ENCODE results near the gene ATP6V1B1.

The ATP6V1B1 gene

GRCh38 chr2:70947556-70948184 is 12.0 kb downstream of the ATP6V1B1 start:
- DNase-seq: no peak

GRCh38 chr2:70948337-70949003 is 12.8 kb downstream of the ATP6V1B1 start:
- DNase-seq: peak; percentile 24

- DNase-seq: no peak
Measured at GRCh38 chr2:70949086-70949485, 13.4 kb downstream of the ATP6V1B1 start.

- DNase-seq: no peak
Measured at GRCh38 chr2:70954886-70955285, 19.2 kb downstream of the ATP6V1B1 start.

- no peak for DNase-seq
Measured at GRCh38 chr2:70956141-70956540, 20.4 kb downstream of the ATP6V1B1 start.

GRCh38 chr2:70957798-70958197 is 22.1 kb downstream of the ATP6V1B1 start:
- no peak for DNase-seq

- DNase-seq: no peak
Measured at GRCh38 chr2:70958759-70959158, 23.1 kb downstream of the ATP6V1B1 start.

- no peak for DNase-seq
Measured at GRCh38 chr2:70959271-70959761, 23.6 kb downstream of the ATP6V1B1 start.

GRCh38 chr2:70959851-70960832 is 24.4 kb downstream of the ATP6V1B1 start:
- no peak for DNase-seq

- DNase-seq: no peak
Measured at GRCh38 chr2:70960833-70961647, 25.3 kb downstream of the ATP6V1B1 start.

- no peak for DNase-seq
Measured at GRCh38 chr2:70961648-70961994, 25.9 kb downstream of the ATP6V1B1 start.

GRCh38 chr2:70962211-70962884 is 26.6 kb downstream of the ATP6V1B1 start:
- no peak for DNase-seq

GRCh38 chr2:70962885-70963878 is 27.5 kb downstream of the ATP6V1B1 start:
- no peak for DNase-seq

- no peak for DNase-seq
Measured at GRCh38 chr2:70964133-70964532, 28.4 kb downstream of the ATP6V1B1 start.

- DNase-seq: no peak
Measured at GRCh38 chr2:70964596-70965386, 29.1 kb downstream of the ATP6V1B1 start.

- DNase-seq: no peak
Measured at GRCh38 chr2:70965506-70965905, 29.8 kb downstream of the ATP6V1B1 start.

GRCh38 chr2:70966681-70967080 is 31.0 kb downstream of the ATP6V1B1 start:
- no peak for DNase-seq

- no peak for DNase-seq
Measured at GRCh38 chr2:70967189-70967588, 31.5 kb downstream of the ATP6V1B1 start.

- no peak for DNase-seq
Measured at GRCh38 chr2:70974592-70974991, 38.9 kb downstream of the ATP6V1B1 start.

GRCh38 chr2:70975237-70975636 is 39.5 kb downstream of the ATP6V1B1 start:
- DNase-seq: no peak
